ENCODE results near the gene BECN2. TPM values are rescaled to one million over a fixed set of nuclear protein-coding genes. Genes with fewer than 3 reads are reported as not detected.
A peak's percentile ranks its signal among the peaks of the same experiment; 100 is the strongest.

BECN2 gene
- total RNA-seq, 2 experiments from 2014 or later: not detected

DNA sequence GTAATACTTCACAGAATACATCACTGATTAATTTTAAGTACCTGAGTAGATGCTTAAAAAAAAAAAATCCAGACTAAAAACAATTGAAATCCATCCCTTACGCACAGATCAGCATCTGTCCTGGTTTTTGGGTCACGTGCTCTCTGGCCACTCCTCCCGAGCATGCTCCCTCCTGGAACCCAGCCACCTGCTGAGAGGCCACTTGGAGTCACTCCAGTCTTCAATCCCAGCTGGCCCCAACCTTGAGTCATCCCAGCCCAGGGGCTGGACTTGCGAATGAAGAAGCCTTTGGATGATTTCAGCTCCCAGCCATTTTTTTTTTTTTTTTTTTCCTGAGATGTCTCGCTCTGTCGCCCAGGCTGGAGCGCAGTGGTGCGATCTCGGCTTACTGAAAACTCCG, 32.5 kb downstream of the BECN2 start:
- DNase-seq (no peak), ATAC-seq (no peak)
- H3K27me3 Mint-ChIP-seq: peaks cover 1% of the 10 kb centered on the region
- no peaks in the 10 kb centered on the region for H3K9me3 Mint-ChIP-seq
- H3K4me3 Mint-ChIP-seq: no peak overlapping the region
- CTCF ChIA-PET: interaction anchor here (0.6 to 1.7 kb wide), 2 partner anchors 8 to 659 kb away, joined by 3 to 7 read pairs; partner anchors contain the start of gene MAP1LC3C
- intact Hi-C loops (cut with micrococcal nuclease): loop anchor here (10.0 kb wide), 1 partner anchor 455 kb away; the partner anchor contains the start of gene KMO
- H3K4me1 Mint-ChIP-seq (ENCODE audit: low read depth): no peaks in the 10 kb centered on the region
- H3K36me3 Mint-ChIP-seq (ENCODE audit: low read depth): no peaks in the 10 kb centered on the region
- POLR2A ChIA-PET: no interaction called here
- no peak overlapping the region for H3K27ac Mint-ChIP-seq
- TF ChIP-seq, protein P1, sequence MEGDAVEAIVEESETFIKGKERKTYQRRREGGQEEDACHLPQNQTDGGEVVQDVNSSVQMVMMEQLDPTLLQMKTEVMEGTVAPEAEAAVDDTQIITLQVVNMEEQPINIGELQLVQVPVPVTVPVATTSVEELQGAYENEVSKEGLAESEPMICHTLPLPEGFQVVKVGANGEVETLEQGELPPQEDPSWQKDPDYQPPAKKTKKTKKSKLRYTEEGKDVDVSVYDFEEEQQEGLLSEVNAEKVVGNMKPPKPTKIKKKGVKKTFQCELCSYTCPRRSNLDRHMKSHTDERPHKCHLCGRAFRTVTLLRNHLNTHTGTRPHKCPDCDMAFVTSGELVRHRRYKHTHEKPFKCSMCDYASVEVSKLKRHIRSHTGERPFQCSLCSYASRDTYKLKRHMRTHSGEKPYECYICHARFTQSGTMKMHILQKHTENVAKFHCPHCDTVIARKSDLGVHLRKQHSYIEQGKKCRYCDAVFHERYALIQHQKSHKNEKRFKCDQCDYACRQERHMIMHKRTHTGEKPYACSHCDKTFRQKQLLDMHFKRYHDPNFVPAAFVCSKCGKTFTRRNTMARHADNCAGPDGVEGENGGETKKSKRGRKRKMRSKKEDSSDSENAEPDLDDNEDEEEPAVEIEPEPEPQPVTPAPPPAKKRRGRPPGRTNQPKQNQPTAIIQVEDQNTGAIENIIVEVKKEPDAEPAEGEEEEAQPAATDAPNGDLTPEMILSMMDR (IDR thresholded peaks at IDR 0.05): no peak

DNA sequence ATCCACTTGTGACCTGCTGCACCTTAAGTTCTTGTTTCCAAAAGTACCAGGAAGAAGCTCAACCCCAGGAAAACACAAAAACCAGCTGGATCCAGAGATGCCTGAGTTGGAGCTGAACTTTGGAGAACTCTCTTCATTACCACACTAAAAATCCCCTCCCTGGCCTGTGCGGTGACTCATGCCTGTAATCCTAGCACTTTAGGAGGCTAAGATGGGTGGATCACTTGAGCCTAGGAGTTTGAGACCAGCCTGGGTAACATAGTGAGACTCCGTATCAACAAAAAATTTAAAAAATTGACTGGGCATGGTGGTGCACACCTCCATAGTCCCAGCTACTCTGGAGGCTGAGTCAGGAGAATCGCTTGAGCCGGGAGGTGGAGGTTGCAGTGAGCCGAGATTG, 35.2 kb downstream of the BECN2 start:
- ATAC-seq: no peak
- no peaks in the 10 kb centered on the region for H3K36me3 Mint-ChIP-seq (ENCODE audit: low read depth)
- no peak overlapping the region for H3K27ac Mint-ChIP-seq
- H3K4me3 Mint-ChIP-seq: no peak overlapping the region
- CTCF ChIA-PET: no interaction called here
- POLR2A ChIA-PET: no interaction called here
- TF ChIP-seq, protein P1 (IDR thresholded peaks at IDR 0.05): no peak
- DNase-seq: no peak
- H3K27me3 Mint-ChIP-seq: peaks cover 2% of the 10 kb centered on the region
- intact Hi-C loops (cut with micrococcal nuclease): loop anchor here (10.0 kb wide), 1 partner anchor 458 kb away; the partner anchor contains the start of gene KMO
- H3K9me3 Mint-ChIP-seq: no peaks in the 10 kb centered on the region
- no peaks in the 10 kb centered on the region for H3K4me1 Mint-ChIP-seq (ENCODE audit: low read depth)

DNA sequence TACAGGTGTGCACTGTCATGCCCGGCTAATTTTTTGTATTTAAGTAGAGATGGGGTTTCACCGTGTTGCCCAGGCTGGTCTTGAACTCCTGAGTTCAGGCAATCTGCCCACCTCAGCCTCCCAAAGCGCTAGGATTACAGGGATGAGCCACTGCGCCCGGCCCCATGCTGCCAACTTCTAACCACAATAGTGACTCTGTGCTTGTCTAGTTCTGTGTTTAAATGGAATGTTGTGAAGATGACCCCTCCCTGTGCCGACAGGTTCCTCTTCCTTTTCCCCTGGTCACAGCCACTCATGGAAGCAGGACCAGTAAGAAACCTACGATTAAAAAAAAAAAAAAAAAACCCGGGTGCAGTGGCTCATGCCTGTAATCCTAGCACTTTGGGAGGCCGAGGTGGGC, 36.6 kb downstream of the BECN2 start:
- H3K27ac Mint-ChIP-seq: no peak overlapping the region
- CTCF ChIA-PET: no interaction called here
- no peaks in the 10 kb centered on the region for H3K36me3 Mint-ChIP-seq (ENCODE audit: low read depth)
- H3K4me1 Mint-ChIP-seq (ENCODE audit: low read depth): peaks cover 4% of the 10 kb centered on the region
- H3K27me3 Mint-ChIP-seq: peaks cover 5% of the 10 kb centered on the region
- TF ChIP-seq, protein P1 (IDR thresholded peaks at IDR 0.05): no peak
- DNase-seq: no peak
- POLR2A ChIA-PET: no interaction called here
- intact Hi-C loops (cut with micrococcal nuclease): loop anchor here (10.0 kb wide), 1 partner anchor 459 kb away; the partner anchor contains the start of gene KMO
- no peak overlapping the region for H3K4me3 Mint-ChIP-seq
- no peaks in the 10 kb centered on the region for H3K9me3 Mint-ChIP-seq
- no peak for ATAC-seq

DNA sequence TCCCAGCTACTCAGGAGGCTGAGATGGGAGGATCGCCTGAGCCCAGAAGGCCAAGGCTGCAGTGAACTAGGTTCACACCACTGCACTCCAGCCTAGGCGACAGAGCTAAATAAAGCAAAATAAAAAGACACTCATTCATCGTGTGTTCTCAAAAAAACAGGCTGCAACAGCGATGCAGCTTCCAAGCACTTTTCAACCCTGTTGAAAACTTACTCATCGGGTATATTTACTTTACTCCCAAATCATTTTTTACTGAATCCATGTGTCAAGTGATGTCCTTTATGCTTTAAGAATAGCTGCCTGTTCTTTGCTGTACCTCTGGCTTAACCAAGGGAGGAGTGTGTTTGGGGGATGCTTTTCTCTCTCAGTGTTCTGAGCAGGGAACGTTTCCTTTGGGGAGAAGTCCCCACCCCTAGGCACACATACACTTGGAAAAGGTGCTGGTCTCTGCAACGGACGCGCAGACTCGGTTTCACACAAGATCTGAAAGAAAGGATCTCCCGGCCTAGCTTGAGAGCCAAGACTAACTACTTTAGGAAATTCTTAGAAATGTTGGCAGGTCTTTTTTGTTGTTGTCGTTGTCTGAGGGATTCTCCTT, 39.9 kb downstream of the BECN2 start:
- H3K4me3 Mint-ChIP-seq: no peak overlapping the region
- no peaks in the 10 kb centered on the region for H3K9me3 Mint-ChIP-seq
- H3K27ac Mint-ChIP-seq: no peak overlapping the region
- intact Hi-C loops (cut with micrococcal nuclease): loop anchor here (10.0 kb wide), 1 partner anchor 463 kb away; the partner anchor contains the start of gene KMO
- ChIA-PET CTCF (interaction anchor here (0.7 to 3.4 kb wide), 10 partner anchors 12 to 467 kb away, joined by 3 to 27 read pairs (median 4); no protein-coding TSS in a partner anchor), POLR2A (no interaction called here)
- DNase-seq (no peak), ATAC-seq (no peak)
- H3K36me3 Mint-ChIP-seq (ENCODE audit: low read depth): no peaks in the 10 kb centered on the region
- peaks cover 4% of the 10 kb centered on the region for H3K4me1 Mint-ChIP-seq (ENCODE audit: low read depth)
- TF ChIP-seq, protein P1 (IDR thresholded peaks at IDR 0.05): no peak
- H3K27me3 Mint-ChIP-seq: peaks cover 5% of the 10 kb centered on the region

DNA sequence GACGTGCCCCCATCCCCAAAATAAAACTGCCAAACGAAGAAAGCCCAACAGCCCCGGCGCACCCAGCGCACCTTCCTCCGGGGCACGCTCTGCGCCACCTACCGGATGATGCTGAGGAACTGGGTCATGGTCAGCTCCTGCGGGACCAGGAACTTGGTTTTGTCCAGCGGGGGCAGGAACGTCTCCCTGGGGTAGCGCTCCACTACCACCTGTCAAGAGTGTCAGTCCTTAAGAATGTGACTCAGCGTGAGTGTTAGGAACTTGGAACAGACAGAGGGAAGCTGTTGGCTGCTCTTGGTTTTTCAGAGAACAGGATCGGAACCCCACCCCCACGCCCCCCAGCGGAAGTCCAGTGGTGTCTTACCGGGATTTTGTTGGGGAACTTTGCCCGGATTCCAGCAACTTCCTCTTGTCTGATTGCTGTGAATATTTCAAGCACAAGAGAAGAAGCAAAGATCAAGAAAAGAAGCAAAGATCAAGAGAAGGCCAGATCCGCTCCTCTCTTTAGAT, 40.9 kb downstream of the BECN2 start:
- peak; percentile 74 for ATAC-seq
- TF ChIP-seq, protein P1 (IDR thresholded peaks at IDR 0.05): peak; percentile 80
- H3K4me3 Mint-ChIP-seq: peak overlapping the region; percentile 24
- no peaks in the 10 kb centered on the region for H3K9me3 Mint-ChIP-seq
- H3K27ac Mint-ChIP-seq: no peak overlapping the region
- CTCF ChIA-PET: interaction anchor here (0.6 to 3.4 kb wide), 31 partner anchors 9 to 478 kb away, joined by 3 to 27 read pairs (median 3); no protein-coding TSS in a partner anchor
- intact Hi-C loops (cut with micrococcal nuclease): loop anchor here (10.0 kb wide), 1 partner anchor 464 kb away; the partner anchor contains the start of gene KMO
- H3K36me3 Mint-ChIP-seq (ENCODE audit: low read depth): no peaks in the 10 kb centered on the region
- H3K27me3 Mint-ChIP-seq: peaks cover 5% of the 10 kb centered on the region
- POLR2A ChIA-PET: no interaction called here
- H3K4me1 Mint-ChIP-seq (ENCODE audit: low read depth): peaks cover 4% of the 10 kb centered on the region
- DNase-seq: peak; percentile 63

All from activated CD8-positive, alpha-beta T cell treated with anti-CD3 and anti-CD28 coated beads for 36 hours (primary cell).